ENCODE measurements around the gene CTNNA2.

CTNNA2 gene

GRCh38 chr2:80547344-80547743 is 1034.5 kb downstream of the CTNNA2 start:
- Histone ChIP-seq H3K27me3 (no peaks in the 10 kb centered on the region), H3K9me3 (no peaks in the 10 kb centered on the region), H3K4me3 (ENCODE audit: low read depth, low read length) (no peak overlapping the region), H3K4me1 (no peaks in the 10 kb centered on the region), H3K36me3 (no peaks in the 10 kb centered on the region)
- TF ChIP-seq CTCF (IDR thresholded peaks at IDR 0.05; ENCODE audit: low read depth, low read length) = no peak
- no peak for DNase-seq

GRCh38 chr2:80548469-80548868 is 1035.6 kb downstream of the CTNNA2 start:
- no peak for DNase-seq
- Histone ChIP-seq H3K36me3 (no peaks in the 10 kb centered on the region), H3K9me3 (no peaks in the 10 kb centered on the region), H3K4me1 (no peaks in the 10 kb centered on the region), H3K27me3 (no peaks in the 10 kb centered on the region), H3K4me3 (ENCODE audit: low read depth, low read length) (no peak overlapping the region)
- no peak for TF ChIP-seq CTCF (IDR thresholded peaks at IDR 0.05; ENCODE audit: low read depth, low read length)

GRCh38 chr2:80549901-80550300 is 1037.0 kb downstream of the CTNNA2 start:
- Histone ChIP-seq H3K4me1 (no peaks in the 10 kb centered on the region), H3K4me3 (ENCODE audit: low read depth, low read length) (no peak overlapping the region), H3K36me3 (no peaks in the 10 kb centered on the region), H3K9me3 (no peaks in the 10 kb centered on the region), H3K27me3 (no peaks in the 10 kb centered on the region)
- no peak for DNase-seq
- no peak for TF ChIP-seq CTCF (IDR thresholded peaks at IDR 0.05; ENCODE audit: low read depth, low read length)

- Histone ChIP-seq H3K9me3 (no peaks in the 10 kb centered on the region), H3K4me1 (no peaks in the 10 kb centered on the region), H3K4me3 (ENCODE audit: low read depth, low read length) (no peak overlapping the region), H3K27me3 (no peaks in the 10 kb centered on the region), H3K36me3 (no peaks in the 10 kb centered on the region)
- DNase-seq = no peak
- TF ChIP-seq CTCF (IDR thresholded peaks at IDR 0.05; ENCODE audit: low read depth, low read length) = no peak
These were observed 1047.5 kb downstream of the CTNNA2 start for GRCh38 chr2:80560326-80560725.

GRCh38 chr2:80568011-80568410 is 1055.2 kb downstream of the CTNNA2 start:
- no peaks in the 10 kb centered on the region for H3K27me3 ChIP-seq
- no peak for TF ChIP-seq CTCF (IDR thresholded peaks at IDR 0.05; ENCODE audit: low read depth, low read length)
- DNase-seq = no peak
- H3K4me3 ChIP-seq (ENCODE audit: low read depth, low read length) = no peak overlapping the region
- H3K9me3 ChIP-seq = no peaks in the 10 kb centered on the region
- H3K36me3 ChIP-seq = no peaks in the 10 kb centered on the region
- no peaks in the 10 kb centered on the region for H3K4me1 ChIP-seq

- no peaks in the 10 kb centered on the region for H3K9me3 ChIP-seq
- H3K27me3 ChIP-seq = no peaks in the 10 kb centered on the region
- TF ChIP-seq CTCF (IDR thresholded peaks at IDR 0.05; ENCODE audit: low read depth, low read length) = no peak
- no peaks in the 10 kb centered on the region for H3K4me1 ChIP-seq
- H3K36me3 ChIP-seq = no peaks in the 10 kb centered on the region
- no peak for DNase-seq
- H3K4me3 ChIP-seq (ENCODE audit: low read depth, low read length) = no peak overlapping the region
These were observed 1060.3 kb downstream of the CTNNA2 start for GRCh38 chr2:80573167-80573566.

Measured in BE2C (cell line).